GM12892 (cell line): ENCODE measurements around the gene NADK.
"Not testable (repeated sequence)": the region's sequence is repeated elsewhere in the genome, so short reads cannot be mapped to it uniquely, and the experiment has no call there.

Experiments
- POLR2A ChIP-seq: IDR thresholded peaks from 2 replicates; pipeline ENCODE4 v1.6.1; 2011; ENCODE audit warnings: low read depth, low read length, control low read depth
- TAF1 ChIP-seq: IDR thresholded peaks from 2 replicates; pipeline ENCODE4 v1.6.1; 2011; ENCODE audit warnings: low read depth, mild to moderate bottlenecking, control low read depth, low read length, borderline replicate concordance

DNA sequence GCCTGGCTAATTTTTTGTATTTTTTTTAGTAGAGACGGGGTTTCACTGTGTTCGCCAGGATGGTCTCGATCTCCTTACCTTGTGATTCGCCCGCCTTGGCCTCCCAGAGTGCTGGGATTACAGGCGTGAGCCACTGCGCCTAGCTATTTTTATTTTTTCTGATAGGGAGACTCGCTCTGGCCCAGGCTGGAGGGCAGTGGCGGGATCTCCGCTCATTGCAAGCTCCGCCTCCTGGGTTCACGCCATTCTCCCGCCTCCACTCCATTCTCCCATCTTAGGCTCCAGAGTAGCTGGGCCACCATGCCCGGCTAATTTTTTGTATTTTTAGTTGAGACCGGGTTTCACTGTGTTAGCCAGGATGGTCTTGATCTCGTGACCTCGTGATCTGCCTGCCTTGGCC, 52.2 kb downstream of the NADK start:
- TF ChIP-seq TAF1, POLR2A: not testable (repeated sequence)
